ENCODE measurements around the gene ATP5F1D. TPM values are rescaled to one million over a fixed set of nuclear protein-coding genes. Genes with fewer than 3 reads are reported as not detected.

The ATP5F1D gene
- total and polyA plus RNA-seq, 2 donors (not counting 1 experiment from before 2014, with no cell fraction given) = 150 to 166 TPM

DNA sequence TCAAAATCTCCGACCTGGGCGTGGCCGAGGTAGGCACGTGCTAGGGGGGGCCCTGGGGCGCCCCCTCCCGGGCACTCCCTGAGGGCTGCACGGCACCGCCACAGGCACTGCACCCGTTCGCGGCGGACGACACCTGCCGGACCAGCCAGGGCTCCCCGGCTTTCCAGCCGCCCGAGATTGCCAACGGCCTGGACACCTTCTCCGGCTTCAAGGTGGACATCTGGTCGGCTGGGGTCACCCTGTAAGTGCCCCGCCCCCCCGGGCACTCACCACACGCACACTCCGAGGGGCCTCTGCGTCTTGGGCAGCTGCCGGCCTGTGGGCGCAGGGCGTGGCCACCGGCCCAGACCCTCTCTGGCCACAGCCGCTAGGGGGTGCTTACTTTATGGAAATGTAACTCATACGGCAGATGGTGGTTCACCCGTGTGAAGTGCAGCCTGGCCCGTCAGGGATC, 21.0 kb upstream of the ATP5F1D start:
- no peak overlapping the region for H2AFZ ChIP-seq (ENCODE audit: insufficient read depth, low read depth, low read length, poor library complexity, severe bottlenecking)
- peaks cover 4% of the 10 kb centered on the region for H3K4me1 Mint-ChIP-seq
- no peaks in the 10 kb centered on the region for H3K27me3 Mint-ChIP-seq
- H3K4me3 Mint-ChIP-seq = no peak overlapping the region
- no peaks in the 10 kb centered on the region for H3K4me1 ChIP-seq (ENCODE audit: control insufficient read depth in 2 of 2, insufficient read depth in 2 of 2, low read length in 2 of 2)
- intact Hi-C loops (cut with micrococcal nuclease) = no loop called here
- H4K20me1 ChIP-seq (ENCODE audit: control insufficient read depth, insufficient read depth, low read length, poor library complexity, severe bottlenecking) = peaks cover 65% of the 10 kb centered on the region
- no peaks in the 10 kb centered on the region for H3K9me3 ChIP-seq (ENCODE audit: control extremely low read depth in 1 of 3, control insufficient read depth in 2 of 3, insufficient read depth in 1 of 3, low read length in 2 of 3)
- peaks cover 52% of the 10 kb centered on the region for H3K79me2 ChIP-seq (ENCODE audit: control insufficient read depth, insufficient read depth, low read length)
- no peaks in the 10 kb centered on the region for H3K9me3 Mint-ChIP-seq (ENCODE audit: insufficient read depth)
- no peak overlapping the region for H3K4me2 ChIP-seq (replicated peaks; ENCODE audit: low read depth, low read length, poor library complexity, severe bottlenecking)
- no peak for DNase-seq
- POLR2A ChIA-PET = interaction anchor here (0.6 kb wide), 1 partner anchor 1756 kb away, joined by 3 read pairs; no protein-coding TSS in a partner anchor
- no peak for ATAC-seq (ENCODE audit: low read depth)
- no peak overlapping the region for H3K9ac ChIP-seq (ENCODE audit: low read length)
- 94% methylated on average over 32 of the region's 33 CpGs for WGBS (ENCODE audit: insufficient coverage)
- no peak overlapping the region for H3K27ac ChIP-seq (ENCODE audit: low read length in 2 of 2)
- CTCF ChIA-PET = interaction anchor here (0.9 kb wide), 1 partner anchor 18 kb away, joined by 4 read pairs; no protein-coding TSS in a partner anchor
- H3K27ac Mint-ChIP-seq = no peak overlapping the region
- TF ChIP-seq, protein P1, sequence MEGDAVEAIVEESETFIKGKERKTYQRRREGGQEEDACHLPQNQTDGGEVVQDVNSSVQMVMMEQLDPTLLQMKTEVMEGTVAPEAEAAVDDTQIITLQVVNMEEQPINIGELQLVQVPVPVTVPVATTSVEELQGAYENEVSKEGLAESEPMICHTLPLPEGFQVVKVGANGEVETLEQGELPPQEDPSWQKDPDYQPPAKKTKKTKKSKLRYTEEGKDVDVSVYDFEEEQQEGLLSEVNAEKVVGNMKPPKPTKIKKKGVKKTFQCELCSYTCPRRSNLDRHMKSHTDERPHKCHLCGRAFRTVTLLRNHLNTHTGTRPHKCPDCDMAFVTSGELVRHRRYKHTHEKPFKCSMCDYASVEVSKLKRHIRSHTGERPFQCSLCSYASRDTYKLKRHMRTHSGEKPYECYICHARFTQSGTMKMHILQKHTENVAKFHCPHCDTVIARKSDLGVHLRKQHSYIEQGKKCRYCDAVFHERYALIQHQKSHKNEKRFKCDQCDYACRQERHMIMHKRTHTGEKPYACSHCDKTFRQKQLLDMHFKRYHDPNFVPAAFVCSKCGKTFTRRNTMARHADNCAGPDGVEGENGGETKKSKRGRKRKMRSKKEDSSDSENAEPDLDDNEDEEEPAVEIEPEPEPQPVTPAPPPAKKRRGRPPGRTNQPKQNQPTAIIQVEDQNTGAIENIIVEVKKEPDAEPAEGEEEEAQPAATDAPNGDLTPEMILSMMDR (IDR thresholded peaks at IDR 0.05) = no peak
- TF ChIP-seq EZH2 (IDR thresholded peaks at IDR 0.05; ENCODE audit: borderline replicate concordance, insufficient read depth, low read depth, low read length, poor library complexity, severe bottlenecking) = no peak
- no peaks in the 10 kb centered on the region for H3K27me3 ChIP-seq (replicated peaks in 1 of 4; ENCODE audit: control extremely low read depth in 1 of 4, control insufficient read depth in 3 of 4, insufficient read depth in 4 of 4, low read length in 3 of 4)
- H3K36me3 ChIP-seq (replicated peaks in 1 of 2; ENCODE audit: control extremely low read depth in 1 of 2, control insufficient read depth in 1 of 2, extremely low read depth in 1 of 2, insufficient read depth in 2 of 2, low read length in 1 of 2) = peaks cover 0 to 36% of the 10 kb centered on the region in 2 experiments
- no peak overlapping the region for H3K4me3 ChIP-seq (ENCODE audit: control extremely low read depth in 1 of 5, extremely low read depth in 1 of 5, insufficient read depth in 1 of 5, low read depth in 2 of 5, low read length in 4 of 5)

DNA sequence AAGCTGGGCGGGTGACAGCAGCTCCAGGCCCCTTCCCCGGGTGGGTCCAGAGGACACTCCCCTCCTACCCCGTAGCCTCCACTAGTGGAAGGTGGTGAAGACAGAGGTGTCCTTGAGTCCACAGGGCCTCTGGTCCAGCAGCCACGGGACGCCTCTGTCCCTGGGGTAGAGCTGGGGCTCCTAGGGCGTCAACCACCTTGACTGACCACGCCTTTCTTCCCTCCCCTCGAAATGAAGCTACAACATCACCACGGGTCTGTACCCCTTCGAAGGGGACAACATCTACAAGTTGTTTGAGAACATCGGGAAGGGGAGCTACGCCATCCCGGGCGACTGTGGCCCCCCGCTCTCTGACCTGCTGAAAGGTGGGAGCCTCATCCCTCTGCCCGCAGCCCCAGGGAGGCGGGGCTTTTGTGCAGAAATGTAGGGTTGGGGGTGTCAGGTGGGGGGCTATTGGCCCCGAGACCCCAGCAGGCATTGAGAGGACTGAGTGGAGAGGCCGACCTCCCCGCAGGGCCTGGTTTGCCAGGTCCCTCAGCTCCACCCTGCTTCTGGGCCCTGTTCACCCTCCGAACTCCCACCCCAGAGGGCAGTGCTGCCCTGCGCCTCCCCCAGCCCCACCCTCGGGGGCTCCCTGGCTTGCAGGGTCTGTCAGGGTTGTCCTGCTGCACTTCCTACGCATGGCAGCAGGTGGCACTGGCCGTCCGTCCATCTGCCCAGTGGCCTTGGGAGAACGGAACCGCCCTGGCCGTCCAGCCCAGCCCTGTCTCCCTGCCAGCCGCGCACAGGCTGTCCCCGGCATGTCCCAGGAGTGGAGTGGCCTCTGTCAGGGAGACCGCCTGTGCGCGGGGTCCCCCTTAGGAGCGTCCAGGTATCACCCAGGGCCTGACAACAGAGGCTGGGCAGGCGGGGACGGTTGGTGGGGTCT, 20.3 kb upstream of the ATP5F1D start:
- CTCF ChIA-PET = interaction anchor here (0.9 kb wide), 1 partner anchor 17 kb away, joined by 4 read pairs; no protein-coding TSS in a partner anchor

More for the DNA sequence above, 20.3 kb upstream of the ATP5F1D start:
- WGBS (ENCODE audit: insufficient coverage) = 88% methylated on average over 34 of the region's 38 CpGs
- no peak for DNase-seq
- Histone ChIP-seq H3K4me2 (replicated peaks; ENCODE audit: low read depth, low read length, poor library complexity, severe bottlenecking) (no peak overlapping the region), H2AFZ (ENCODE audit: insufficient read depth, low read depth, low read length, poor library complexity, severe bottlenecking) (no peak overlapping the region), H3K9me3 (ENCODE audit: control extremely low read depth in 1 of 3, control insufficient read depth in 2 of 3, insufficient read depth in 1 of 3, low read length in 2 of 3) (no peaks in the 10 kb centered on the region), H3K36me3 (replicated peaks in 1 of 2; ENCODE audit: control extremely low read depth in 1 of 2, control insufficient read depth in 1 of 2, extremely low read depth in 1 of 2, insufficient read depth in 2 of 2, low read length in 1 of 2) (peaks cover 0 to 36% of the 10 kb centered on the region in 2 experiments), H3K27ac (ENCODE audit: low read length in 2 of 2) (no peak overlapping the region), H3K27me3 (replicated peaks in 1 of 4; ENCODE audit: control extremely low read depth in 1 of 4, control insufficient read depth in 3 of 4, insufficient read depth in 4 of 4, low read length in 3 of 4) (no peaks in the 10 kb centered on the region), H4K20me1 (ENCODE audit: control insufficient read depth, insufficient read depth, low read length, poor library complexity, severe bottlenecking) (peaks cover 58% of the 10 kb centered on the region), H3K9ac (ENCODE audit: low read length) (no peak overlapping the region), H3K4me3 (ENCODE audit: control extremely low read depth in 1 of 5, extremely low read depth in 1 of 5, insufficient read depth in 1 of 5, low read depth in 2 of 5, low read length in 4 of 5) (no peak overlapping the region), H3K79me2 (ENCODE audit: control insufficient read depth, insufficient read depth, low read length) (peaks cover 46% of the 10 kb centered on the region), H3K4me1 (ENCODE audit: control insufficient read depth in 2 of 2, insufficient read depth in 2 of 2, low read length in 2 of 2) (no peaks in the 10 kb centered on the region)
- no peak overlapping the region for H3K4me3 Mint-ChIP-seq
- POLR2A ChIA-PET = interaction anchor here (0.6 to 0.9 kb wide), 3 partner anchors 48 to 1756 kb away, joined by 3 to 5 read pairs (median 4); partner anchors contain the start of gene CIRBP
- no peaks in the 10 kb centered on the region for H3K27me3 Mint-ChIP-seq
- TF ChIP-seq, protein P1 (IDR thresholded peaks at IDR 0.05) = no peak
- TF ChIP-seq EZH2 (IDR thresholded peaks at IDR 0.05; ENCODE audit: borderline replicate concordance, insufficient read depth, low read depth, low read length, poor library complexity, severe bottlenecking) = no peak
- peaks cover 4% of the 10 kb centered on the region for H3K4me1 Mint-ChIP-seq
- H3K27ac Mint-ChIP-seq = no peak overlapping the region
- intact Hi-C loops (cut with micrococcal nuclease) = no loop called here
- ATAC-seq (ENCODE audit: low read depth) = no peak
- H3K9me3 Mint-ChIP-seq (ENCODE audit: insufficient read depth) = no peaks in the 10 kb centered on the region
